GM12878 (cell line): ENCODE data around the gene RMND1. TPM values are rescaled to one million over a fixed set of nuclear protein-coding genes. Genes with fewer than 3 reads are reported as not detected.

ENCODE experiments used
- BMI1 ChIP-seq: fragments of 450-650 bp; IDR thresholded peaks from 2 replicates; pipeline ENCODE4 v1.6.1; 2016; ENCODE audit warnings: mild to moderate bottlenecking, moderate library complexity, borderline replicate concordance
- CBX5 ChIP-seq: sonication (generic); IDR thresholded peaks from 2 replicates; pipeline ENCODE4 v1.6.1; 2016; ENCODE audit warnings: low read depth, moderate library complexity, mild to moderate bottlenecking, inconsistent platforms
- E2F8 ChIP-seq: fragments of 450-650 bp; IDR thresholded peaks from 2 replicates; pipeline ENCODE4 v1.6.1; 2018; ENCODE audit warnings: mild to moderate bottlenecking, low read depth, moderate library complexity; ENCODE audit not compliant: partially characterized antibody
- FOXK2 ChIP-seq: fragments of 450-650 bp; IDR thresholded peaks from 2 replicates; pipeline ENCODE4 v1.6.1; 2017; ENCODE audit warnings: mild to moderate bottlenecking, moderate library complexity
- HSF1 ChIP-seq: fragments of 150-350 bp; IDR thresholded peaks from 2 replicates; pipeline ENCODE4 v1.6.1; 2014; ENCODE audit warnings: mild to moderate bottlenecking, low read depth, low read length
- NFYA ChIP-seq: IDR thresholded peaks from 2 replicates; pipeline ENCODE4 v1.6.1; 2011; ENCODE audit warnings: low read depth, mild to moderate bottlenecking, low read length, improper control_type of control experiment, borderline replicate concordance
- NFYB ChIP-seq: IDR thresholded peaks from 2 replicates; pipeline ENCODE4 v1.6.1; 2011; ENCODE audit warnings: low read depth, mild to moderate bottlenecking, low read length, improper control_type of control experiment, moderate library complexity; ENCODE audit not compliant: insufficient read depth
- PAX8 ChIP-seq: fragments of 450-650 bp; IDR thresholded peaks from 2 replicates; pipeline ENCODE4 v1.6.1; 2017; ENCODE audit warnings: mild to moderate bottlenecking, moderate library complexity
- PML ChIP-seq: IDR thresholded peaks from 2 replicates; pipeline ENCODE4 v1.6.1; 2012; ENCODE audit warnings: low read length, inconsistent platforms
- POU2F2 ChIP-seq: IDR thresholded peaks from 3 replicates; pipeline ENCODE4 v1.6.1; 2011; ENCODE audit warnings: low read depth, mild to moderate bottlenecking, low read length, borderline replicate concordance
- RAD21 ChIP-seq: IDR thresholded peaks from 2 replicates; pipeline ENCODE4 v1.6.1; 2011; ENCODE audit warnings: mild to moderate bottlenecking, low read depth, low read length, moderate library complexity; ENCODE audit not compliant: insufficient read depth
- RBBP5 ChIP-seq: fragments of 200-600 bp; sonication (generic); conservative IDR thresholded peaks from 2 replicates; pipeline ENCODE4 v1.6.1; 2016
- RFX5 ChIP-seq: IDR thresholded peaks from 2 replicates; pipeline ENCODE4 v1.6.1; 2011; ENCODE audit warnings: low read depth, low read length, improper control_type of control experiment
- SIN3A ChIP-seq: IDR thresholded peaks from 2 replicates; pipeline ENCODE4 v1.6.1; 2012; ENCODE audit warnings: low read depth, low read length, improper control_type of control experiment
- TAF1 ChIP-seq: IDR thresholded peaks from 2 replicates; pipeline ENCODE4 v1.6.1; 2011; ENCODE audit warnings: mild to moderate bottlenecking, low read depth, low read length, borderline replicate concordance
- polyA plus RNA-seq, 11 experiments: library from polyadenylated mRNA; depleted of rRNA in 4 of 11; unstranded in 6 of 11; stranded (reverse) in 5 of 11; fragments of >200 nt; fragmentation: Nextera tagmentation in 4 of 11; fragmentation: Illumina TruSeq in 1 of 11; extraction: Ambion mirVana in 4 of 11; extraction: Trizol in 1 of 11; gene quantifications; 1 replicate in 1 of 11; 2 replicates in 10 of 11; pipeline versions ENCODE4 v1.2.1 to v1.2.3, GENCODE V29; 2011 to 2016; ENCODE audit warnings: inconsistent platforms in 2 of 11, missing spikeins in 2 of 11, low read depth in 1 of 11
- total RNA-seq, 4 experiments: library from RNA; depleted of rRNA in 3 of 4; stranded (reverse); fragments of >200 nt in 3 of 4; fragmentation: Illumina TruSeq in 1 of 4; extraction: Trizol in 1 of 4; gene quantifications; 2 replicates each; pipeline versions ENCODE4 v1.2.1 to v1.2.3, GENCODE V29; 2013 to 2021
- TF ChIP-seq, protein P1 (sequence below): fragments of 450-650 bp; formaldehyde crosslinking; IDR thresholded peaks from 2 replicates; pipeline ENCODE4 v1.4.0; 2020; ENCODE audit warnings: mild to moderate bottlenecking, moderate library complexity
- TF ChIP-seq, protein P2 (sequence below): fragments of 150-350 bp; IDR thresholded peaks from 2 replicates; pipeline ENCODE4 v1.6.1; 2016; ENCODE audit warnings: low read depth, low read length
- TF ChIP-seq, protein P3 (sequence below): IDR thresholded peaks from 2 replicates; pipeline ENCODE4 v1.6.1; 2011; ENCODE audit warnings: borderline replicate concordance, low read depth, mild to moderate bottlenecking, moderate library complexity, mixed read lengths, low read length; ENCODE audit not compliant: insufficient read depth; ENCODE audit errors: extremely low read length

The RMND1 gene
- total and polyA plus RNA-seq, 10 of the 15 experiments (the other 5 are each of a cell fraction or from before 2014, with no cell fraction given), result 15.9 to 34.5 (median 21.4) TPM

DNA sequence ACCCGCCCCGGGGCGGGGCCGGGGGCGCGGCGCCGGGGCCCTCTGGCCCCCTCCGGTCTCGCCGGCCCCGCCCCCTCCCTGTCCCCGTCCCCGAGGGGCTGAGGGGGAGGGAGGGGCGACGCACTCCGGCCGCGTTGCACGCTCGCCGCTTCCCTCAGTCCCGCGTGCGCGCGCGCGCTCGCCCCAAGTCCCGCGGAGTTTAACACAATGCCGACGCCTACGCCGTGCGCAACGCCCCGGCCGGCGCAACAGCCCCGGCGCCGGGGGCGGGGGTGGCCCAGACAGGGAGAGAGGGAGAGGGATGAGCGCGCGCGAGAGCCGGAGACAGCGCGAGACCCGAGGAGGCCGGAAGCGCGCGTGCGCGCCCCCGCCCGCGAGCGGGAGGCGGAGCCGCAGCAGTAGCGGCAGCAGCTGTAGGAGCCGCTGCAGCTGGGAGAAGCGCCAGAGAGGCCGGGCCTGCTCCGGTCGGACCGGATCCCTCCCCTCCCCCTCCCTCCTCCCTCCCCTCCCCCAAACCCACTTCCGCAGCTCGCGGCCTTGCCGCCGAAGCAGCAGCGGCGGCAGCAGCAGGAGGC, 61.6 kb downstream of the RMND1 start (continued):
- TF ChIP-seq NFYB (no peak), POU2F2 (peak; percentile 47; the same call in 1 of the 3 replicates), TAF1 (peak; percentile 92), PML (0 out of 2 replicates have a peak, but pooled peaks have one; percentile 36), HSF1 (no peak), BMI1 (no peak), RBBP5 (no peak), E2F8 (no peak), PAX8 (no peak), NFYA (no peak), SIN3A (no peak; the same call in 1 of the 2 replicates), FOXK2 (no peak), CBX5 (no peak), RFX5 (no peak), RAD21 (no peak)
- TF ChIP-seq, protein P1, sequence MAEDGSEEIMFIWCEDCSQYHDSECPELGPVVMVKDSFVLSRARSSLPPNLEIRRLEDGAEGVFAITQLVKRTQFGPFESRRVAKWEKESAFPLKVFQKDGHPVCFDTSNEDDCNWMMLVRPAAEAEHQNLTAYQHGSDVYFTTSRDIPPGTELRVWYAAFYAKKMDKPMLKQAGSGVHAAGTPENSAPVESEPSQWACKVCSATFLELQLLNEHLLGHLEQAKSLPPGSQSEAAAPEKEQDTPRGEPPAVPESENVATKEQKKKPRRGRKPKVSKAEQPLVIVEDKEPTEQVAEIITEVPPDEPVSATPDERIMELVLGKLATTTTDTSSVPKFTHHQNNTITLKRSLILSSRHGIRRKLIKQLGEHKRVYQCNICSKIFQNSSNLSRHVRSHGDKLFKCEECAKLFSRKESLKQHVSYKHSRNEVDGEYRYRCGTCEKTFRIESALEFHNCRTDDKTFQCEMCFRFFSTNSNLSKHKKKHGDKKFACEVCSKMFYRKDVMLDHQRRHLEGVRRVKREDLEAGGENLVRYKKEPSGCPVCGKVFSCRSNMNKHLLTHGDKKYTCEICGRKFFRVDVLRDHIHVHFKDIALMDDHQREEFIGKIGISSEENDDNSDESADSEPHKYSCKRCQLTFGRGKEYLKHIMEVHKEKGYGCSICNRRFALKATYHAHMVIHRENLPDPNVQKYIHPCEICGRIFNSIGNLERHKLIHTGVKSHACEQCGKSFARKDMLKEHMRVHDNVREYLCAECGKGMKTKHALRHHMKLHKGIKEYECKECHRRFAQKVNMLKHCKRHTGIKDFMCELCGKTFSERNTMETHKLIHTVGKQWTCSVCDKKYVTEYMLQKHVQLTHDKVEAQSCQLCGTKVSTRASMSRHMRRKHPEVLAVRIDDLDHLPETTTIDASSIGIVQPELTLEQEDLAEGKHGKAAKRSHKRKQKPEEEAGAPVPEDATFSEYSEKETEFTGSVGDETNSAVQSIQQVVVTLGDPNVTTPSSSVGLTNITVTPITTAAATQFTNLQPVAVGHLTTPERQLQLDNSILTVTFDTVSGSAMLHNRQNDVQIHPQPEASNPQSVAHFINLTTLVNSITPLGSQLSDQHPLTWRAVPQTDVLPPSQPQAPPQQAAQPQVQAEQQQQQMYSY (CRISPR knock-in tag), result no peak
- TF ChIP-seq, protein P2, sequence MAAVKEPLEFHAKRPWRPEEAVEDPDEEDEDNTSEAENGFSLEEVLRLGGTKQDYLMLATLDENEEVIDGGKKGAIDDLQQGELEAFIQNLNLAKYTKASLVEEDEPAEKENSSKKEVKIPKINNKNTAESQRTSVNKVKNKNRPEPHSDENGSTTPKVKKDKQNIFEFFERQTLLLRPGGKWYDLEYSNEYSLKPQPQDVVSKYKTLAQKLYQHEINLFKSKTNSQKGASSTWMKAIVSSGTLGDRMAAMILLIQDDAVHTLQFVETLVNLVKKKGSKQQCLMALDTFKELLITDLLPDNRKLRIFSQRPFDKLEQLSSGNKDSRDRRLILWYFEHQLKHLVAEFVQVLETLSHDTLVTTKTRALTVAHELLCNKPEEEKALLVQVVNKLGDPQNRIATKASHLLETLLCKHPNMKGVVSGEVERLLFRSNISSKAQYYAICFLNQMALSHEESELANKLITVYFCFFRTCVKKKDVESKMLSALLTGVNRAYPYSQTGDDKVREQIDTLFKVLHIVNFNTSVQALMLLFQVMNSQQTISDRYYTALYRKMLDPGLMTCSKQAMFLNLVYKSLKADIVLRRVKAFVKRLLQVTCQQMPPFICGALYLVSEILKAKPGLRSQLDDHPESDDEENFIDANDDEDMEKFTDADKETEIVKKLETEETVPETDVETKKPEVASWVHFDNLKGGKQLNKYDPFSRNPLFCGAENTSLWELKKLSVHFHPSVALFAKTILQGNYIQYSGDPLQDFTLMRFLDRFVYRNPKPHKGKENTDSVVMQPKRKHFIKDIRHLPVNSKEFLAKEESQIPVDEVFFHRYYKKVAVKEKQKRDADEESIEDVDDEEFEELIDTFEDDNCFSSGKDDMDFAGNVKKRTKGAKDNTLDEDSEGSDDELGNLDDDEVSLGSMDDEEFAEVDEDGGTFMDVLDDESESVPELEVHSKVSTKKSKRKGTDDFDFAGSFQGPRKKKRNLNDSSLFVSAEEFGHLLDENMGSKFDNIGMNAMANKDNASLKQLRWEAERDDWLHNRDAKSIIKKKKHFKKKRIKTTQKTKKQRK, result no peak
- TF ChIP-seq, protein P3, sequence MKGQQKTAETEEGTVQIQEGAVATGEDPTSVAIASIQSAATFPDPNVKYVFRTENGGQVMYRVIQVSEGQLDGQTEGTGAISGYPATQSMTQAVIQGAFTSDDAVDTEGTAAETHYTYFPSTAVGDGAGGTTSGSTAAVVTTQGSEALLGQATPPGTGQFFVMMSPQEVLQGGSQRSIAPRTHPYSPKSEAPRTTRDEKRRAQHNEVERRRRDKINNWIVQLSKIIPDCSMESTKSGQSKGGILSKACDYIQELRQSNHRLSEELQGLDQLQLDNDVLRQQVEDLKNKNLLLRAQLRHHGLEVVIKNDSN, result no peak
